SU-DHL-6 (cell line): ENCODE results near the gene NFIX.

ENCODE experiments used
- CTCF ChIP-seq: fragments of 200-600 bp; sonication (generic); IDR thresholded peaks from one replicate; pipeline ENCODE4 v1.5.1; 2017; ENCODE audit warnings: antibody characterized with exemption, mild to moderate bottlenecking, low read length, moderate library complexity; ENCODE audit not compliant: insufficient read depth, poor library complexity, severe bottlenecking
- EZH2phosphoT487 ChIP-seq: fragments of 200-600 bp; sonication (generic), shearing (Covaris generic); conservative IDR thresholded peaks from 2 replicates; pipeline ENCODE4 v1.6.1; 2018; ENCODE audit warnings: mild to moderate bottlenecking, antibody characterized with exemption, low read length, moderate library complexity, mixed read lengths

GRCh38 chr19:13006431-13007281 is 11.4 kb downstream of the NFIX start:
- TF ChIP-seq CTCF (no peak), EZH2phosphoT487 (no peak)
